K562 (cell line): ENCODE measurements around the gene ZSCAN21. TPM values are rescaled to one million over a fixed set of nuclear protein-coding genes. Genes with fewer than 3 reads are reported as not detected.

Experiments used
- GMEB1 ChIP-seq: fragments of 250-450 bp; sonication (Bioruptor Pico); IDR thresholded peaks from 2 replicates; pipeline ENCODE4 v1.4.0; 2020; ENCODE audit warnings: mild to moderate bottlenecking
- KAT7 ChIP-seq: sonication (generic); formaldehyde crosslinking; IDR thresholded peaks from 2 replicates; pipeline ENCODE4 v1.8.0; 2022; ENCODE audit warnings: missing genetic modification reagents, mild to moderate bottlenecking, borderline replicate concordance
- polyA plus RNA-seq, 8 experiments: library from polyadenylated mRNA; depleted of rRNA in 4 of 8; stranded (reverse) in 5 of 8; unstranded in 3 of 8; fragments of >200 nt; fragmentation: Nextera tagmentation in 2 of 8; fragmentation: Illumina TruSeq in 1 of 8; extraction: Ambion mirVana in 2 of 8; extraction: Trizol in 1 of 8; gene quantifications; 2 replicates each; pipeline versions ENCODE4 v1.2.1 to v1.2.3, GENCODE V29; 2011 to 2014; ENCODE audit warnings: inconsistent platforms in 1 of 8, missing spikeins in 1 of 8
- total RNA-seq, 7 experiments: library from RNA; depleted of rRNA in 6 of 7; stranded (reverse); fragments of >200 nt in 6 of 7; fragmentation: Illumina TruSeq in 2 of 7; extraction: Trizol in 2 of 7; gene quantifications; 2 replicates each; pipeline versions ENCODE4 v1.2.1 to v1.2.3, GENCODE V29; 2011 to 2021; ENCODE audit warnings: low replicate concordance in 1 of 7
- TF ChIP-seq, protein P1 (sequence below): sonication (generic); formaldehyde crosslinking; IDR thresholded peaks from 2 replicates; pipeline ENCODE4 v1.8.0; 2023; ENCODE audit warnings: mild to moderate bottlenecking, missing genetic modification reagents

The ZSCAN21 gene
- total and polyA plus RNA-seq, 9 of the 15 experiments (the other 6 are each of a cell fraction or from before 2014, with no cell fraction given), result 5.9 to 15.5 (median 13.2) TPM

DNA sequence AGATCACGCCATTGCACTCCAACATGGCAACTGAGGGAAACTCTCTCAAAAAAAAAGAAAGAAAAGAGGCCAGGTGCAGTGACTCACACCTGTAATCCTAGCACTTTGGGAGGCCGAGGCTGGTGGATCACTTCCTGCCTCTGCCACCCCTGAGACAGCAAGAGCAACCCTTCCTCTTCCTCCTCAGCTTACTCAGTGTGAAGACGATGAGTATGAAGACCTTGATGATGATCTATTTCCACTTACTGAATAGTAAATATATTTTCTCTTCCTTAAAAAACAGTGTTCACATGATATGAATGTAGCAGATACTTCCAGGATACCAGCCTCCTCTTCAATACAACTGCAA lies 36.3 kb upstream of the ZSCAN21 start (continued):
- TF ChIP-seq GMEB1 (CRISPR knock-in tag) (no peak), KAT7 (CRISPR knock-in tag) (no peak)
- TF ChIP-seq, protein P1, sequence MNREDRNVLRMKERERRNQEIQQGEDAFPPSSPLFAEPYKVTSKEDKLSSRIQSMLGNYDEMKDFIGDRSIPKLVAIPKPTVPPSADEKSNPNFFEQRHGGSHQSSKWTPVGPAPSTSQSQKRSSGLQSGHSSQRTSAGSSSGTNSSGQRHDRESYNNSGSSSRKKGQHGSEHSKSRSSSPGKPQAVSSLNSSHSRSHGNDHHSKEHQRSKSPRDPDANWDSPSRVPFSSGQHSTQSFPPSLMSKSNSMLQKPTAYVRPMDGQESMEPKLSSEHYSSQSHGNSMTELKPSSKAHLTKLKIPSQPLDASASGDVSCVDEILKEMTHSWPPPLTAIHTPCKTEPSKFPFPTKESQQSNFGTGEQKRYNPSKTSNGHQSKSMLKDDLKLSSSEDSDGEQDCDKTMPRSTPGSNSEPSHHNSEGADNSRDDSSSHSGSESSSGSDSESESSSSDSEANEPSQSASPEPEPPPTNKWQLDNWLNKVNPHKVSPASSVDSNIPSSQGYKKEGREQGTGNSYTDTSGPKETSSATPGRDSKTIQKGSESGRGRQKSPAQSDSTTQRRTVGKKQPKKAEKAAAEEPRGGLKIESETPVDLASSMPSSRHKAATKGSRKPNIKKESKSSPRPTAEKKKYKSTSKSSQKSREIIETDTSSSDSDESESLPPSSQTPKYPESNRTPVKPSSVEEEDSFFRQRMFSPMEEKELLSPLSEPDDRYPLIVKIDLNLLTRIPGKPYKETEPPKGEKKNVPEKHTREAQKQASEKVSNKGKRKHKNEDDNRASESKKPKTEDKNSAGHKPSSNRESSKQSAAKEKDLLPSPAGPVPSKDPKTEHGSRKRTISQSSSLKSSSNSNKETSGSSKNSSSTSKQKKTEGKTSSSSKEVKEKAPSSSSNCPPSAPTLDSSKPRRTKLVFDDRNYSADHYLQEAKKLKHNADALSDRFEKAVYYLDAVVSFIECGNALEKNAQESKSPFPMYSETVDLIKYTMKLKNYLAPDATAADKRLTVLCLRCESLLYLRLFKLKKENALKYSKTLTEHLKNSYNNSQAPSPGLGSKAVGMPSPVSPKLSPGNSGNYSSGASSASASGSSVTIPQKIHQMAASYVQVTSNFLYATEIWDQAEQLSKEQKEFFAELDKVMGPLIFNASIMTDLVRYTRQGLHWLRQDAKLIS, result no peak
